NCI-H2171 (cell line): ENCODE measurements around the gene SPTSSB.

Source experiments
- DNase-seq: peaks from one replicate; lab custom pipeline; 2025; lab: John Stamatoyannopoulos, UW

SPTSSB gene

DNA sequence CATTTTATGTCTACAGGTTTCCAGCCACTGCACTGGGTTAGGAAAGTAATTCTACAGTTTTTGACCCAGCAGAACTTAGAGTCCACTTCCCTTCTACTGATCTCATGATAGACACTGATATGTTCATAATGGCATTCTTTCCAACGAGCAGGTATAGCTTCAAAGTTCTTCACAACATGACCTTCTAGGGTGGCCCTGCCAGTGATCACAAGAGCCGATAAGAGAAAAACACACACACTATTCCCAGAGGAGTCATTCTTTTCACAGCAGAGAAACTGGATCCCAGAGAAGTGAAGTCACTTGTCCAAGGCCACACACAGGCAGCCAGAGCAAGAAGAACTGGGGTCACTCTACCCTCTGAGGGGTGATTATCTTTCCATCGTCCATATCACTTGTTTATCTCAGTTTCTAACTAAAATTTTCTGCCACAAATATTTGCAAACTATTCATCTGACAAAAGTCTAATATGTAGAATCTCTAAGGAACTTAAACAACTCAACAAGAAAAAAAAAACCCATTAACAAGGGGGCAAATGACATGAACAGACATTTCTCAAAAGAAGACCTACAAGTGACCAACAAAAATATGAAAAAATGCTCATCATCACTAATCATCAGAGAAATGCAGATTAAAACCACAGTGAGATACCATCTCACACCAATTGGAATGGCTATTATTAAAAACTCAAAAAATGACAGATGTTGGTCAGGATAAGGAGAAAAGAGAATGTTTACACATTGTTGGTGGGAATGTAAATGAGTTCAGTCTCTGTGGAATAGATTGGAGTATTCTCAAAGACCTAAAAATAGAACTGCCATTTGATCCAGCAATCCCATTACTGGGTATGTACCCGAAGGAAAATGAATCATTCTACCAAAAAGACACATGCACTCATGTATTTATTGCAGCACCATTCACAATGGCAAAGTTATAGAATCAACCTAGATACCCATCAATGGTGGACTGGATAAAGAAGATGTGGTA, 31.5 kb downstream of the SPTSSB start:
- DNase-seq = peak; percentile 6

- no peak for DNase-seq
Measured at GRCh38 chr3:161337311-161337710, 34.0 kb downstream of the SPTSSB start.

DNA sequence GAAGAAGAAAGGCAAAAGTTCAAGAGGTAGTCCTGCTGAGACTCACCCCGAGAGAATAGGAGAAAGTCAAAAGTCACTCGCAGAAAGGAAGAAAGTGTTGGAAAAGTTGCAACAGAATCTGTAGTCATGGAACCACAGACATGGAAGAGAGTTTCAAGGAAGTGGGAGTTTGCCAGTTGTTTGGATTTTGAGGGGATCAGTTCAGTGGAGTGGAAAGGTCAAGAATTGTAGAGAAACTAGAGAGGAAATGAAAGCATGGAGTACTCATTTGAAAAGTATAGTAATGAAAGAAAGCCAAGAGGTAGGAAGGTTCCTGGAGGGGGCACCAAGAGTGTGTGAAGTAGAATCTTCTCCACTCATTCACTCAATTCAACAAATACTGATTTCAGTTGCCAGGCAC, 34.7 kb downstream of the SPTSSB start:
- DNase-seq = no peak

DNA sequence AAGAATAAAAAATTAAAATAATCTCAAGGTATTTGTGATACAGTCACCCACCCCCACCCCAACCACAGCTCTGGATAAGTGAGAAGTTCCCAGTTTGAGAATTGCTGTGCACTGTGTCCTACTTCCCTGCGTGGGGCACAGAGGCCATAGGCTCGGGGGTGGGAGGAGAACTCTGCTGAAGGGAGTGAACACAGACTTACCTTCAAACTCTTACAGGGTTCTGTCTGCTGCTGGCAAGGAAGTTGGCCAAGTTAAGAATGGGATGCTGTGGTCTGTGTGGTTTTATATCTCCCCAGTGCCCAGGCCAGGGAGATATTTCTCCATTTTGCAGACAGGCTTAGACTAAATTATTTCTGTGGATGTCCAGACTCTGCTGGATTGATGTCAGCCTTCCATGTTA, 37.6 kb downstream of the SPTSSB start:
- no peak for DNase-seq

DNA sequence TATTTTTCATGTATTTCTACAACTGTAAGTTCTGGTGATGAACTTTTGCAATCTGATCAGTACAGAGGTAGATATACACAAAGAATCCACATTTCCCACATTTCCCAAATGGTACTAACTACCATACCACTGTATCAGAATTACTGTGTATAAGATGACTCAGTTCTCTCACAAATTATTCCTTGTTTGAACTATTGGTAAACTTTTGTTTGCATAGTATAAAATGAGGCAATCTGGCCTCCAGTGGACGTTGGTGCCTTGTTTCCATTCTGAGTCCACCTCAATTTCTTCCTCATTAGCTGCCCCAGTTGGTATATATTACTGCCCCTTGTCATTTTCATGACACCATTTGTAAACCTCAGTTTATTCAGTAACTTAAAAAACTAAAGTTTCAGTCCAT, 38.5 kb downstream of the SPTSSB start:
- DNase-seq = no peak

- DNase-seq = no peak
Measured at GRCh38 chr3:161325059-161325458, 46.3 kb downstream of the SPTSSB start.

- DNase-seq = no peak
Measured at GRCh38 chr3:161323926-161324621, 47.2 kb downstream of the SPTSSB start.

DNA sequence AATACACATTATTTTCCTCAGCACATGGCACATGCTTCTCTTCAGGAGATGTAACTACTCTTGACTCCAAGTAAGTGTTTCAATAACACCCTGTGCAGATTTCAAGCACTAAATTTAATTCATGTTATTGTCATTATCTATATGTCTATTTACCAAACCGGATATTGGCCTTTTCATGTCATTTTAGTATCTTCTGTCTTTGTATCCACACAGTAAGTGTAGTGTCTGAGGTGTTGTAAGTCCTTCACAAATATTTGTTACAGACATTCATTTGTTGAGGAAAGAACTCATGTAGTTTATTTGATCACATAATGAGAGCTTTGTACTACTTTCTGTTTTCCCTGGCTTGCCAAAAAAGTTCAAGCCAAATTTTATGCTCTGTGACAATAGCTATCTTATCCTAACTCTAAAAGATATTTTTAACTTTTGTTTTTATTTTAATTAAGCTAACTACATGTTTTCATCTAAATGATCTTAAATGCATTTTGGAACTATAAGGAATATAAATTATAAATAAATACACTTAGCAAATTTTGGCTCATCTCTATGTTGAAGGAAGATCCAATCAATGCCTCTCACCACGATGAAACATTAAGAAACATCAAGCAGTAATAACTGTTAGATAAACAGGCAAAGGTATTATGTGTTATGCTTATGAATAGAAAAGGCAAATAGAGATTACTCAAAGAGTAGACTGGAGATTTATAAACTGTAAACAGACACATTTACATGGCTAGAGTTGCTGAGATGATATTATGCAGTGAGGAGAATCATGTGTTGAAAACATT, 48.3 kb downstream of the SPTSSB start:
- no peak for DNase-seq

DNA sequence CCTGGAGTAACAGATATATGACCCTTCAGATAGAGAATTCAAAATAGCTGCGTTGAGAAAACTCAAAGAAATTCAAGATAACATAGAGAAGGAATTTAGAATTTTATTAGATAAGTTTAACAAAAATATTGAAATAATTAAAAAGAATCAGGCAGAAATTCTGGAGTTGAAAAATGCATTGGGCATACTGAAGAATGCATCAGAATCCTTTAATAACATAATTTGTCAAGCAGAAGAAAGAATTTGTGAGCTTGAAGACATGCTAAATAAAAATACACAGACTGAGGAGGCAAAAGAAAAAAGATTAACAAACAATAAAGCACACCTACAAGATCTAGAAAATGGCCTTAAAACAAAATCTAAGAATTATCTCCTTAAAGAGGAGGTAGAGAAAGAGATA, 50.5 kb downstream of the SPTSSB start:
- no peak for DNase-seq

DNA sequence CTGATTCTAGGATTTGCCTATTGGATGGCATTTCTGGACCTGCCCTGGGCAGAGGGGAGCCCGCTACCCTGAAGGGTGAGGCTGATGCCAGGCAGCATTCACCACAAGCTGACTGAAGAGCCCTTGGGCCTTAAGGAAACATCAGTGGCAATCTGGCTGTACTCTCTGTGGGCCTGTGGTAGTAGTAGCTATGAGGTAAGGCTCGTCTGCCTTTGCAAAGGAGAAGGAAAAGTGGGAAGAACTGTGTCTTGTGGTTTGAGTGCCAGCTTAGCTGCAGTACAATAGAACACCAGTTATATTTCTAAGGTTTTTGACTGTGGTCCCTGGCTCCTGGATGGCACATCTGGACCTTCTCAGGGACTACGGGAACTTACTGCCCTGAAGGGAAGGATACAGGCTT, 51.5 kb downstream of the SPTSSB start:
- DNase-seq = no peak

DNA sequence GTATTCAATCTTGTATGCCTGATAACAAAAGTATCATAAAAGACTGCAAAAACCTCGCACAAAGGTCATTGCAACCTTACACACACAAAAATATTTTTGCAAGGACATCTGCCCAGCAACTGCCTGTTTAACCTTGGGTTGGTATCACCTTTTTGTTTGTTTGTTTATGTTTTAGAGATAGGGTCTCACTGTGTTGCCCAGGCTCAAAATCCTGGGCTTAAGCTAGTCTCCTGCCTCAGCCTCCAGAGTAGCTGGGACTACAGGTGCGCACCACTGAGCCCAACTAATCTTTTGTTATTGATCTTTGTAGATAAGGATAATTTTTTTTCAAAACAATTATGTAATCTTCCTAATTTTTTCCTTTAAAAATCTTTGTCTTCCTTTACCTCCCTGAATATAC, 54.2 kb downstream of the SPTSSB start:
- no peak for DNase-seq

- no peak for DNase-seq
Measured at GRCh38 chr3:161316006-161316689, 55.2 kb downstream of the SPTSSB start.

- DNase-seq = no peak
Measured at GRCh38 chr3:161314836-161315395, 56.4 kb downstream of the SPTSSB start.

- DNase-seq = no peak
Measured at GRCh38 chr3:161310649-161311423, 60.5 kb downstream of the SPTSSB start.

DNA sequence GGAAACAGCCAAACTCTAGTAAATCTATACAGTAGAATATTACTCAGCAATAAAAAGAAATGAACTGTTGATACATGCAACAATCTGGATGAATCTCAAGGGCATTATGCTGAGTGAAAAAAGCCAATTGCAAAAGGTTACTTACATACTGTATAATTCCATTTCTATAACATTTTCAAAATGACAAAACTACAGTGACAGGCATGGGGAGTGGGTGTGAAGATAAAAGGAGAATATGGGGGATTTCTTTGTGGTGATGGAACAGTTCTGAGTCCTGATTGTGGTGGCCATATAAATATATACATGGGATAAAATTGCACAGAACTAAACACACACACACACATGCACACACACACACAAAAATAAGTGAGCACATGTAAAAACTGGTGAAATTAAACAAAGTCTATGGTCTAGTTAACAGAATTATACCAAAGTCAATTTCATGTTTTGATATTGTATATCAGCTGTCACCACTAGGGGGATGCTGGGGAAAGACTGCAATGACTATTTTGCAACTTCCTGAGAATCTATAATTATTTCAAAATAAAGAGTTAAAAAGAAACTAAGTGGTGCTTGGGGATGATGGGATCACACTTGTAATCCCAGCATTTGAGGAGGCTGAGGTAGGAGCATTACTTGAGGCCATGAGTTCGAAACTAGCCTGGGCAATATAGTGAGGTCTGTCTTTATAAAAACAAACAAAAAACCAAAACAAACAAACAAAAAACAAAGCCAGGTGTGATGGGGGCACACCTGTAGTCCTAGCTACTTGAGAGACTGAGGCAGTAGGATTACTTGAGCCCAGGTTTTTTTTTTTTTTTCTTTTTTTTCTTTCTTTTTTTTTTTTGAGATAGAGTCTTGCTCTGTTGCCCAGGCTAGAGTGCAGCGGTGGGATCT, 66.0 kb downstream of the SPTSSB start:
- DNase-seq = no peak

DNA sequence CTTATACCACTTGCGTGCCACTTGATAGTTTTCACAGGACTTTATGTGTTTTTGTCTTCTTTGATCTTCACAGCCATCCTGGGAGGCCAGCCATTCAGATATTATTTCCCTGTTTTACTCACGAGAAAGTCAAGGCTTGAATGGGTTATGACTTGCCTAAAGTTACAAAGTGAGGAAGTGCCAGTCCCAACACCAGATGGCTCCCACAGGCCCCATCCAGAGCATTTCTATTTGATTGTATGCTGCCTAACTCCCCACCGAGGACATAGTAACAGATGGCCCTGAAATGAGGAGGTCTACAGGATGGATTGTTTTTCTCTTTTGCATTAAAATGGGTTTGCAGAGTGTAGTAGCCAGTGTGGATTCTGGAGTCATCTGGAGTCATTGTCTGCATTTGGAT, 74.5 kb downstream of the SPTSSB start:
- DNase-seq = peak; percentile 80

- DNase-seq = no peak
Measured at GRCh38 chr3:161295325-161295724, 76.0 kb downstream of the SPTSSB start.
